HG02943 (cell line): Measurements from ENCODE around the gene RASSF4.

Source experiments
- ATAC-seq: cut with Tn5 transposase; IDR thresholded peaks from one replicate; pipeline ENCODE4 v1.9.1; 2021; ENCODE audit warnings: mild to moderate bottlenecking, low read depth, moderate library complexity; ENCODE audit not compliant: unreplicated experiment

The RASSF4 gene, protein sequence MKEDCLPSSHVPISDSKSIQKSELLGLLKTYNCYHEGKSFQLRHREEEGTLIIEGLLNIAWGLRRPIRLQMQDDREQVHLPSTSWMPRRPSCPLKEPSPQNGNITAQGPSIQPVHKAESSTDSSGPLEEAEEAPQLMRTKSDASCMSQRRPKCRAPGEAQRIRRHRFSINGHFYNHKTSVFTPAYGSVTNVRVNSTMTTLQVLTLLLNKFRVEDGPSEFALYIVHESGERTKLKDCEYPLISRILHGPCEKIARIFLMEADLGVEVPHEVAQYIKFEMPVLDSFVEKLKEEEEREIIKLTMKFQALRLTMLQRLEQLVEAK

DNA sequence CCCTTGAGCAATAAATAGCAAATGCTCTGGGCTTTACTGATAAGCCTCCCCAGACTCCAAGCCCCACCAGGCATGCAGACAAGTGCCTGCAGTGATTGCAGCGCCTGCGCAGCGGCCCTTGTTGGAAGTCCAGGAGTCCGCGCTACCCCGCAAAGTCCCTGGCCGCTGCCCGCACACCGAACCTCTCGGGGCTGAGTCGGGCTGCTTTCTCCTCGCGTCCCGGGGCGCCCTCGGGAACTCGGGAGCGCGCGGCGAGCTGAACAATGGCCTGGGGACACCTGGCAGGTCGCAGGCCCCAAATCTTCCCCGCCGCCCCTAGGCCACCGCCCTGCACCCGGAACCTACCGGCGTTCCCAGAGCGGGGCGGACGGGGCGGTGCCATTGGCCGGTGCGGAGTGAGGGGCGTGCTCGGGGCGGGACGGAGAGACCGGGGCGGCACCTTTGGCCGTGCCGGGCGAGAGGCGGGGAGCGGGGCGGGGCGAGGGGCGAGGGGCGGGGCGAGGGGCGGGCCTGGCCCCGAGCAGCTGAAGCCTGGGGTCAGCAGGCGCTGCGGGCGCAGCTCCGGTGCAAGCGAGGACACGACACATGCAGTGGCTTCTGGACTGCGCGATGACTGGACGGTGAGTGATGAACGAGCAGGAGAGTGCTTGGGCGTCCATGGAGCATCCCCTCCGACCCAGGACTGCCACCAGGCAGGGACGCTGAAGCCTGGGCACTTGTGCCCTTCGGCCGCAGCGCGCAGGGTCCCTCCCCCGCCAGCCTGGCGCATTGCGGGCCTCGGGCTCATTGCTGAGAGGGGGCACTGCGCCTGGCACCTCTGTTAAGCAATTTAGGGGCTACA lies at the start of gene RASSF4:
Gene RASSF4 (plus strand): TSS at position 556 of the 841 bp plus-strand sequence. CDS start 10,401 bp downstream, outside the sequence.
- ATAC-seq = peak; percentile 94

DNA sequence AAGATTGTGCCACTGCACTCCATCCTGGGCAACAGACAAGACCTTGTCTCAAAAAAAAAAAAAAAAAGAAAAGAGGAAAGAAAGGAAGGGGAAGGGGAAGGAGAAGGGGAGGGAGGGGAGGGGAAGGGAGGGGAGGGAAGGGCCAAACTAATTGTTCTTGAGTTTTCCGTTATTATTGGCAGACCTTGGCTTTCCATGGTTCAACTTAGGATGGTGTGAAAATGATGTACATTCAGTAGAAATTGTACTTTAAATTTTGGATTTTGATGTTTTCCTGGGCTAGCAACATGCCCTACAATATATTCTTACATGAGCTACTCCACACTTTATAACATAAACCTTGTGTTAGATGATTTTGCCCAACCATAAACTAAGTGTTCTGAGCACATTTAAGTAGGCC lies 49.7 kb upstream of the RASSF4 start:
- no peak for ATAC-seq

DNA sequence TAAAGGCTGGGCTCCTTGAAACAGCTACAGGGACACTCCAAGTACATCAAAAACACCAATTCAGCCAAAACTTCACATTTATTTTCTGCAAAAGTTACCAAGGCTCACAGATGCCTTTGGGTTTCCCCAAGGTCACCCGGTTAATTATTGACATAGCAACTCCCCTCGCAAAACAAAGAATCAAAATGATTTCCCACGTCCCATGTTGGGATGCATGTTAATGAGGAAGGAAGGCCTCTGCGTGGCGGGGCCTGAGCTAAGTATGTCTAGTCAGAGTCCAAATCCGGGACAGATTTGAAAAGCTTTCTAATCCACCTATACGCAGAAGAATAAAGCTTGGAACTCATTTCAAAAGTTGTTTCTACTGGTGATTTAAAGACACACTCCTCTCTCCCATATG lies 49.0 kb upstream of the RASSF4 start:
- no peak for ATAC-seq

GRCh38 chr10:44911081-44911540 lies 48.5 kb upstream of the RASSF4 start, which contains the start of gene TMEM72:
TMEM72 (plus strand) TSS chr10:44911337; CDS start chr10:44911513, 176 bp downstream.
- no peak for ATAC-seq

DNA sequence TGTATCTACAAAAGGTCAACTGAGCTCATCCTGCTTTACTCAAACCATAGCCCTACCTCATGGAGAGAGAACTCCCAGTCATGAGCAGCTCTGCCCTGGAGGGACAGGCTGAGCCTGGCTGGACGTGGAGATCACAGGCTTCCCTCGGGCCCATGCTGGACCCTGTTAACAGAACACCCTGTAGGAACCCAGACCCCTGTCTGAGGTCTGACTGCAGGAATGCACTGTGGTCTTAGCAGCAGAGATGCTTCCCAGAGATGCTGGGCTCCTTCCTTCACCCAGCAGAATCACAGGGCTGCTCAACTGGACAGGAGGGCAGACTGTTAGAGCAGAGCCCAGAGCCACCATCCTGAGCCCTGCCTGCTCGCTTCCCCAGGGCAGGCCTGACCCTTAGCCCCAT lies 47.7 kb upstream of the RASSF4 start:
- ATAC-seq = no peak

DNA sequence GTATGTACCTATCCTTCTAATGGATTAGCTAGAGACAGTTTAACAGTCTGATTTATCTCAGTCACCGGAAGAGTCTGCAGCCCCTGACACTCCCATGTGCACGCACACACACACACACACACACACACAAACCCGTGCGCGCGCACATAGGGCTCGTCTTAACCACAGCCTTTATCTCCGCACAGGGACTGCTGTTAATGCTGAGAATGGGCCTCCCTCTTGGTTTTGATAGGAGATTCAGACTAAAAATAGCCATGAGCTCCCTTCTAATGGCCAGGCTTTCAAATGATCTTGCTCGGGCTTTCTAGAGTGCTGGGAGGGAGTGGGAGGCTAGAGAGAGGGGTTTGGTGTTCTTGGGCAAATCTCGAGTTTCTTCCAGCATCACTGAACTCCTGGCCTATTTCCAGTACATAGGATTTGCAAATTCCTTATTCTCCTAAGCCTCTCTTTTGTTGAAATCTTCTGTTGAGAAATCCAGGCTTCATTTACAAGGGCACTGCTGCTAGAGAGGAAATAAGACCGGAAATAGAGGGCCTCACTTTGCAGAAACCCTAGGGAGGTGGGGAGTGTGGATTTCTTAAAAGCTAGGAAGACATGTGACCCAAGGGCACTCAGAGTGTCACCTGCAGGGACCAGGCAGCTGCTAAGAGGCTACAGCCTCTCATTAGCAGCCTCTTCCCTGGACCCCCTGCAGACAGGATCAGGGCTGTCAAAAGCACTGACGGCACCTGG lies 46.1 kb upstream of the RASSF4 start:
- no peak for ATAC-seq

- ATAC-seq = no peak
Observed at GRCh38 chr10:44914891-44915290, 44.7 kb upstream of the RASSF4 start.

- ATAC-seq = no peak
Observed at GRCh38 chr10:44916429-44916828, 43.2 kb upstream of the RASSF4 start.

DNA sequence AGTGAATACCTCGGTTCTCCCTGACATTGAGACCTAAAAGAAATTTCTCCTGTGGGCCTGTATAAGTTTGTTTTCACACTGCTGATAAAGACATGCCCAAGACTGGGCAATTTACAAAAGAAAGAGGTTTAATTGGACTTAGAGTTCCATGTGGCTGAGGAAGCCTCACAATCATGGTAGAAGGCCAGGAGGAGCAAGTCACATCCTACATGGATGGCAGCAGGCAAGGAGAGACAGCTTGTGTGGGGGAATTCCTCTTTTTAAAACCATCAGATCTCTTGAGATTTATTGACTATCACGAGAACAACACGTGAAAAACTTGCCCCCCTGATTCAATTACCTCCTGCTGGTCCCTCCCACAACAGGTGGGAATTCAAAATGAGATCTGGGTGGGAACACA lies 41.8 kb upstream of the RASSF4 start:
- no peak for ATAC-seq

GRCh38 chr10:44920252-44920651 lies 39.4 kb upstream of the RASSF4 start:
- no peak for ATAC-seq

DNA sequence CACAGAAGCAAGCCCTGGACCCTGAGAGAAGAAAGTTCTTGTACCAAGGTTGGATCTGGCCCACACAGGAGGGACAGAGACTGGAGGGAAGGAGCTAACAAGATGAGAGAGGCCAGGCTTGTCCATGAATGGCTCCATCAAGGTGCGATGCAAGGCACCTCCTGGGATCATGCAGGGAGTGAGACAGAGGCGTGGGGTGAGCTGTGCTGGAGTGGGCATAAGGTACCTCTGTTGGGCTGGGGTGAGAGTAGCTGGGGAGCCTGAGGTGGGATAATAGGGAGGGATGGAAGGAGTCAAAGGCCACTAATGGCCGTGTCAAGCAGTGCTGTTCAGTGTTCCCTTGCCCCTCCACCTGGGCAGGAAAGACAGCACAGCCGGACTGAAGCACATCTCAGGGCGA lies 38.5 kb upstream of the RASSF4 start:
- no peak for ATAC-seq

DNA sequence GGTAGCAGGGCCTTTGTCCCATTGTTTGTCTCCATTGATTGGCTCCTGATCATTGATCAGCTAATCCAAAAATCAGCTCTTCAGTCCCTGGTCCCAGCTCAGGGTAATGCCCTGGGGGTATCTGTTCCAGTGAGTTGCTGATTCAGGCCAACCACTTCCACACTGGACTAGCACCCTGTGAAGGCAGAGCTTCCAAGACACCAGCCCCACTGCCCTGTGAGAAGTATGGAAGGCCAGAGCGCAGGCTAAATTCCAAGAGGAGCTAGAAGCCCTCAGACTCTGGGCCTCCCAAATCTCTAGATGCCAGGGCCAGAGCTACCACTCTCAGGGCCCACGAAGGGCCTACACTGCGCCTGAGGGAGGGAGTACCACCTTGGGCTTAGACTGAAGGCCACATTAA lies 38.1 kb upstream of the RASSF4 start:
- no peak for ATAC-seq

GRCh38 chr10:44922021-44922420 lies 37.6 kb upstream of the RASSF4 start:
- ATAC-seq = no peak

DNA sequence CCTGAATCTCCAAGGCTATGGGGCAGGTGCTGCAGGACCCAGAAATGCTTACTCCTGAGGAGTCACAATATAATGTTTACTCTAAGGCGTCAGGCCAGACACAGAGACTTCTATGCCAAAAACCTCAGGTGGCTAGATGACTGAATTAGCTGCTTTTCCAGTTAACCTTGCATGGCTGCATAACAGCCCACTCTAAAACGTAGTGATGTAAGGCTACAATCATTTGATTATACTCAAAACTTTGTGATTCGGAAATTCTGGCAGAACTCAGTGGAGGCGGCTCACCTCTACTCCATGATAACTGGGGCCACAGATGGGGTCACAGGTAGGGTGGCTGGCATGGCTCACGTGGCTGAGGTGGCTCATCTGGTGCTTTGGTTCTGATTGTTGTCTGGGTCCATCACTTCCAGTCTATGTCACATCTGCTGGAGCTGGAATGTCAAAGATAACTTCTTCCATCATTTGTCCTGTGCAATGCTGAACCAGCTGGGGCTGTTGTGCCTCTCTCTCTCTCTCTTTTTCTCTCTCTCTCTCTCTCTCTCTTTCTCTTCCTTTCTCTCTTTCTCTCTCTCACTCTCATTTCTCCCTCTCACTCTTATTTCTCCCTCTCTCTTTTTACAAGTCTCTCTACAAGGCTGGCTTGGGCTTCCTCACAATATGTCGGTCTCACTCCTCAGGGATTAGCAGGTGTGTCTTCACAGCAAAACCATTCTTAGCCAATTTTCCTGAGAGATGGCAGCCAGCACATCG lies 36.6 kb upstream of the RASSF4 start:
- no peak for ATAC-seq

- no peak for ATAC-seq
Observed at GRCh38 chr10:44923611-44924010, 36.0 kb upstream of the RASSF4 start.

DNA sequence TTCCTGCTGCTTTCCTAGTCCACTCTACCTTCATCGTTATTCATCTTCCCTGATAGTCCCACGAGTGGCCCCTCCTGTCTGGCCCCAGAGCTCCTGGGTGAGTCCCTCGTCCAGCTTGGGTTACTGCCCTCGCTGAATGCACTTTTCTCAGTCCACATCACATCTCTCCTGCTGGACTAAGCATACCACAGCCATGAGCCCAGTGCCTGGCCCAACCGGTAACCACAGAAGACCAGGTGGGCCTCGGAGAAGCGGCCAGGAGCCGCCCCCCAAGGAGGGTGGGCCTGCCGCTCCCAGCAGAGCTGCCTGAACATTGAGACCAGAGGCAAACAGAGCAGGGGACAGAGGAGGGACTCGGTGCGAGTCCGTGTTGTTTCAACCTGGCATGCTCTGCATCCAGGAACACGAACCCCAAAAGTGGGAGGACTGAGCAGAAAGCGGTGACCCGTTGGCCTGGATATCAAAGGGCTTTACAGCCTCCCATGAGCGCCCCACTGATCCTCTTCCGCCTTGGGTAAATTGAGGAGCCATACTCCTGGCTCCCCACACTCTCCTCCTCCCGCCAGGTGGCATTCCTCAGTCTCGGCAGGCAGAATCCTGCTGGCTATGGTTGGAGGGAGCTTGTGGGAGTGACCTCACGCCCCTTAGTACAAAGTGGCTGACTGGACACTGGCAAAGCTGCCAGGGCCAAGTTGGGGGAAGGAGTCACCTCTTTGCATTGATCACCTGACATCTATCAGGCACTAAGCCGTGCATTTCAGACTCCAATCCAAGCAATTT lies 35.2 kb upstream of the RASSF4 start:
- no peak for ATAC-seq

GRCh38 chr10:44925224-44925623 lies 34.4 kb upstream of the RASSF4 start:
- ATAC-seq = no peak

GRCh38 chr10:44925811-44926750 lies 33.5 kb upstream of the RASSF4 start:
- ATAC-seq = no peak
